IPS DF 4.7 (cell line): Measurements from ENCODE around the gene TECPR2.

Source experiments
- DNase-seq: peaks from one replicate; pipeline ENCODE4 v3.0.0-alpha.2; 2013; ENCODE audit warnings: low spot score; ENCODE audit errors: extremely low read depth

Gene TECPR2

GRCh38 chr14:102464846-102465341 lies 102.2 kb downstream of the TECPR2 start:
- no peak for DNase-seq

- no peak for DNase-seq
Observed at GRCh38 chr14:102469261-102469660, 106.5 kb downstream of the TECPR2 start.

GRCh38 chr14:102471921-102472790 lies 109.4 kb downstream of the TECPR2 start:
- no peak for DNase-seq

GRCh38 chr14:102472791-102473150 lies 110.0 kb downstream of the TECPR2 start:
- DNase-seq, result no peak

- no peak for DNase-seq
Observed at GRCh38 chr14:102473559-102473958, 110.8 kb downstream of the TECPR2 start.

GRCh38 chr14:102474934-102475333 lies 112.2 kb downstream of the TECPR2 start:
- DNase-seq, result no peak

GRCh38 chr14:102479107-102479506 lies 116.4 kb downstream of the TECPR2 start:
- DNase-seq, result no peak

- DNase-seq, result no peak
Observed at GRCh38 chr14:102479777-102480176, 117.0 kb downstream of the TECPR2 start.

- no peak for DNase-seq
Observed at GRCh38 chr14:102481371-102481770, 118.6 kb downstream of the TECPR2 start.

- DNase-seq, result no peak
Observed at GRCh38 chr14:102481791-102482238, 119.1 kb downstream of the TECPR2 start.

- DNase-seq, result no peak
Observed at GRCh38 chr14:102484316-102484715, 121.6 kb downstream of the TECPR2 start.

GRCh38 chr14:102485693-102486512 lies 123.2 kb downstream of the TECPR2 start:
- DNase-seq, result no peak

- DNase-seq, result no peak
Observed at GRCh38 chr14:102486513-102487203, 123.9 kb downstream of the TECPR2 start.

- DNase-seq, result no peak
Observed at GRCh38 chr14:102487204-102487577, 124.5 kb downstream of the TECPR2 start.

GRCh38 chr14:102490456-102490855 lies 127.7 kb downstream of the TECPR2 start:
- no peak for DNase-seq

- DNase-seq, result no peak
Observed at GRCh38 chr14:102491366-102491765, 128.6 kb downstream of the TECPR2 start.

- no peak for DNase-seq
Observed at GRCh38 chr14:102491786-102492530, 129.2 kb downstream of the TECPR2 start.

GRCh38 chr14:102492531-102492910 lies 129.8 kb downstream of the TECPR2 start:
- no peak for DNase-seq

GRCh38 chr14:102493096-102493495 lies 130.4 kb downstream of the TECPR2 start:
- DNase-seq, result no peak

- no peak for DNase-seq
Observed at GRCh38 chr14:102493585-102493984, 130.8 kb downstream of the TECPR2 start.
